HG03469 (cell line): ENCODE measurements around the gene DPH6.
"Not testable (repeated sequence)": the region's sequence is repeated elsewhere in the genome, so short reads cannot be mapped to it uniquely, and the experiment has no call there.

Experiments used
- ATAC-seq: cut with Tn5 transposase; IDR thresholded peaks from one replicate; pipeline ENCODE4 v1.9.1; 2021; ENCODE audit warnings: mild to moderate bottlenecking, moderate library complexity, moderate number of reproducible peaks; ENCODE audit not compliant: unreplicated experiment

The DPH6 gene

DNA sequence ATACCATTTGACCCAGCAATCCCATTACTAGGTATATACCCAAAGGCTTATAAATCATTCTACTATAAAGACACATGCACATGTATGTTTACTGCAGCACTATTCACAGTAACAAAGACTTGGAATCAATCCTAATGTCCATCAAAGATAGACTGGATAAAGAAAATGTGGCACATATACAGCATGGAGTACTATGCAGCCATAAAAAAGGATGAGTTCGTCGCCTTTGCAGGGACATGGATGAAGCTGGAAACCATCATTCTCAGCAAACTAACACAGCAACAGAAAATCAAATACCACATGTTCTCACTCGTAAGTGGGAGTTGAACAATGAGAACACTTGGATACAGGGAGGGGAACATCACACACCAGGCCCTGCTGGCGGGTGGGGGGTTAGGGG, 104.7 kb downstream of the DPH6 start:
- ATAC-seq, result not testable (repeated sequence)

DNA sequence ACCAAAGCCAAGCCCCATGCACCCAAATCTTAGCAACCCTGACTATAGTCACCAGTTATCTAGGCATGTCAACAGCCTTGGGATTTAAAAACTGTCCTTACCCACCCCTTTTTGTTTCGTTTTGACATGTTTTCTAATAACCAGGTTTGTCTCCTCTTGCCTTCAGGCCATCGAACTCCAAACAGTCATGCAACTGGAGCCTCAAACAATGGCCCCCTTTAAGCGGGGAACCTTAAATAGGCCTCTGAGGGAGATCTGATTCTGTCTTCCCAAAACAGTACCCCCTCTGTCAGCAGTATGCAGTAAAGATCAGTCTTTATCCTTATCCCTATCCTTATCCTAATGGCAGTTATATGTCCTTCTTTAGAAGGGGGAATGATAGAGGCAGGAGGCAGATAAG, 105.7 kb downstream of the DPH6 start:
- no peak for ATAC-seq

DNA sequence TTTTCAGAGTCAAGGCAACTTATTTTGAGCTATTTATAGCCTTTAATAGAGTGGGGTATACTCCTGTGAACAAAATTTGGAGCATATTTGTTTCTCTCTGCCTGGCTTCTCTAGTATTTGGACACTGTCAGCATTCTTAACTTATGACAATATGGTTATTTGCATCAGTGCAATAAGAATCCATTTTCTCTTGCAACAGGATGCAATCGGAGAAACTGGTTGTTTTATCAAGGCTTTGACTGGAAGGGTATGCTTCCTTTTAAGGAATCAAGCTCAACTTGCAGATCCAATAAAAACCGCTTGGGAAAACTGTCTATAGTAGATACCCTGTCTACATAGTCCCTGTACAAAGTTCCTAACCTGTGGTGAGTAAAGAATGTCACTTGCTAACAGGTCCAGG, 106.7 kb downstream of the DPH6 start:
- no peak for ATAC-seq

DNA sequence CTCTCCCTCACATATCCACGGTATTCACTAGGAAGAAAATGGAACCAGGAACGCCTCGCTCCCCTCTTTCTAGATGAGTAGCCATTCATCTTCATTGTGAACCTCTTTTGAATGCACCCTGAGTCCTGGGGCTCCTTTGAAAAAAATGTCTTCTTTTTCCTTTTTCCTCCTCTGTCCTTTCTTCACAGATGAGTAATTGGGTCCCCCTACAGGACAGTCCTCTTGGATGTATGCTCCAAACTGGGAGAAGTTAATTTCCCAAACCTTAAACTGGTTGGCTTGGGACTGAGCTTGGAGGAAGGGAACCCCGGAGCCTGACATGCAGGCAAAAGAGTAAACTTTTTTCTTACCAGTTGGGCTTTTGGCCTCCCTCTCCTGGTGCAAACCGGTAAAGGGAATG, 108.8 kb downstream of the DPH6 start:
- no peak for ATAC-seq

DNA sequence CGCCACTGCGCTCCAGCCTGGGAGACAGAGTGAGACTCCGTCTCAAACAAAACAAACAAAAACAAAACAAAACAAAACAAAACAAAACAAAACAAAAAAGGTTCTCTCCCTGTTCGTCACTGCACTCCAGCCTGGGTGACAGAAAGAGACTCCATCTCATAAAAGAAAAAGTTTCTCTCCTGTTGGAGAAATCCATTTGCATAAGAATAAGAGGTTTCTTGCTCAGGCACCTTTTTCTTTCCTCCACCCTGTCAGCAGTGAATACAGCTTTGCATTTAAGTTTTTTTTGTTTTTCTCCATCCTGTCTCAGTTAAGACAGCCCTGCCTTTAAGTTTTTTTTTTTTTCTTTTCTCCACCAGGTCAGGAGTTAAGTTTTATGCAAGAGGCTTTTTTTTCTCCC, 109.5 kb downstream of the DPH6 start:
- no peak for ATAC-seq

DNA sequence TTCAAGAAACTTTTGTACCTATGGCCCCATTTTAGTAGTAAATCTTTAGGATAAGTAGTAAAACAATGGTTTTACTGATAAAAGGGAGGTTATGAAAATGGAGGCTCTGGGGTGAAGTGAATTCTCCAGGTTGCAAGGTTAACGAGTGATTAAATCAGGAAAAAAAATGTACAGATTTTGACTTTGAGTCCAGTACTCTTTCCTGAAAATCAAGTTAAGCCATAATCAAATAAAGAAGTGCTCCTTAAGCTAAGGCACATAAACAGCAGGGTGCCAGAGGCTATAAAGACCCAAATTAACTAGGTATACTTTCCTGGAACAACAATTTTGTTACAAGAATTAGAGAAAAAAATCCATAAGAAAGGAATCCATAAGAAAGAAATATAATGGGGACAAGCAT, 114.7 kb downstream of the DPH6 start:
- ATAC-seq, result no peak

DNA sequence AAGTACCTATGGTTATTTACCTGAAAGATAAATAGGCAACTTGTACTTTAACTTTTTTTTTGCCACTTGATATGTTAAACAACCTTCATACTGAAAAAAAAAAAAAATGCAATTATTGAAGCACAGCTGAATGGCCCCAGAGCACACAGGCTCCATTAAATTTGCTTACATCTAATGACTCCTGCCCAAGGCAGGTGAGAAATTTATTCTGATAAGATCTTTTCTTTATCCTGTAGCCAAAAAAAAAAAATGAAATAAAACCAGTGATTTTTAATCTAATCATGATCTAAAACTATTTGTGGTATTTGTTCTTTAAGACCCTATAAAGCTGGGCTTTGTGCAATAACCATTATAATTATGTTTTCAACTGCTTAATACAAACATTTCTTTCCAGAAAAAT, 115.7 kb downstream of the DPH6 start:
- no peak for ATAC-seq

DNA sequence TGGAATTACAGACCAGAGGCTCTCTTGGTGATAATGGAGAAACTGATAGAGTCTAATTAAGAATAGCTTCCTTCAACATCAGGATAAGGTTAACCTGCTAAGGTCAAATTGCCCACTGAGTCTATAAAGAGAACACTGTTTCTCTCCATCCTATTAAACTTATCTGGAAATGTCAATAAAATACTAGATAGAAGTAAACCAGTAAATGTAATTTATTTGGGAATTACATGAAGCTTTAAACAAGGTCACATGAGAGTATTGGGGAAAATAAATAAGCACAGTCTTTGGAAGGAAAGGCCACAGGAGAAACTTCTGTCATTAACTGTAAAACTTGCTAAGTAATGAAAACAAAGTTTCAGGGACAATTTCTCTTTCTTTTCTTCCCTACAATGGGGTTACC, 118.5 kb downstream of the DPH6 start:
- ATAC-seq, result no peak

DNA sequence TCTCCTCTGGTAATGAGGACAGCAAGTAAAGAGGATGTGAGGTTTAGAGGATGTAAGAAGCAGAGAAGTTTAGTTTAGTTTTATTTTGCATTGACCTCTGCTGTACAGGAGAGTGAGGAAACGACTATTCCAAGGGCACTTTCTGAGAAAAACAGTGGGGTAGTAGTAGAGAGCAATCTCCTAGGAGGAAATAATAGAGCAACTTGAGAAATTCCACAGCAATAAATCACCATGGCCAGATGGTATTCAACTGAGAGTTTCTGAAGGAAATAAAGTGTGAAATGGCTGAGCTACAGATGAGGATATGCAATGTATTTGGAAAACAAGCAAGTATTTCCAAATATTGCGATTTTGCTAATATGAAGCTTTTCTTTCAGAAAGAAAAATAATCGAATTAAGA, 118.9 kb downstream of the DPH6 start:
- ATAC-seq, result no peak

DNA sequence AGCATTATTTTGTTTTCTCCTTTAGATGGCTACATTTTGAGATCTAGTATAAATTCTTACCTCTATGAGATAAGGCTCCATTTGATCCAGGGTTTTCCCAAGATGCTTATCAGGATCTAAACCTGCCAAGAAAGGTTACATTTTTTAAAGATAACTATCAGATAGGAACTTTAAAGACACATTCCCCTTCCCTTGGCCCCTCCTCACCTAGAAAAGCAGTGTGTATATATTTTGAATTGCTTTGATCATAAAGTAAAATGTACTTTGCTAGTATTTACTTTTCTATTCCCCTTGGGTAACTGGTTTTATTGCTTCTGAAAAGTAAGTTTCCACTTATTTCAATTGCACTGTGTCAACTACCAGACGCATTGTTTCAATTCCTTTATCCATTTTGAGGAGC, 135.2 kb downstream of the DPH6 start:
- no peak for ATAC-seq

DNA sequence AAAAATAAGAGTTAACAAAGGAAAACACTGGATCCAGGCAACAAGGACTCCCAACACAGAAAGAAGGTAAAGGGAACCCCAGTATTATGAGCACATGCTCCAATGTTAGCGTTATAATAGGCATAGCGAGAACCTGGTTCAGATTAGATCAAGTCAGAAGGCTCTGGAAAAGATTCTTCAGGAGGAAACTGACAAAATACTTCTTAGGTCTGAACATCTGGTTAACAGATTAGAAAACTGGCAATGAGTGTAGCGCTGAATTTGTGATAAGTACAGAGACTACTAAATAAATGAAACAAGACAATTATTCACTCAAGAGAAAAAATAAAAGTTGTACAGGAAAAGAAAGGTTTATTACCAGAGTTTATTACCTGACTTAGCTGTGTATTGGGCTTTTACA, 146.1 kb downstream of the DPH6 start:
- ATAC-seq, result no peak

DNA sequence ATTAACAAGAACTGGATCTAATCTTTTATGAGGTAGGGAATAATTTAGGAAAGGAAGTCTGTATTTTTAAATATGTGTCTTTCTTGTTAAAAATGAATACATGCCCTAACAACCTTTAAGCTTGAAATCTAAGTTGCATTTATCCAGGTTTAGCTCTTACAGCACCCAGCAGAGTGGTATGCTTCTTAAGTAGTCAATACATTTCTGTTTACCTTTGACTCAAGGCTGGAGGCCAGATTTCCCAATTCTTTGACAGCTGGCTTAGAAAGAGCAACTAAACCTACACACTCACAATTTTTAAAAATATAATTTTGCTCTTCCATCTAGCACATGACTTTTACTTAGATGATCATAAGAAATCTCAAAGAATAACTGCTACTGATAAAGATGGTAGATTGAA, 148.9 kb downstream of the DPH6 start:
- ATAC-seq, result no peak

DNA sequence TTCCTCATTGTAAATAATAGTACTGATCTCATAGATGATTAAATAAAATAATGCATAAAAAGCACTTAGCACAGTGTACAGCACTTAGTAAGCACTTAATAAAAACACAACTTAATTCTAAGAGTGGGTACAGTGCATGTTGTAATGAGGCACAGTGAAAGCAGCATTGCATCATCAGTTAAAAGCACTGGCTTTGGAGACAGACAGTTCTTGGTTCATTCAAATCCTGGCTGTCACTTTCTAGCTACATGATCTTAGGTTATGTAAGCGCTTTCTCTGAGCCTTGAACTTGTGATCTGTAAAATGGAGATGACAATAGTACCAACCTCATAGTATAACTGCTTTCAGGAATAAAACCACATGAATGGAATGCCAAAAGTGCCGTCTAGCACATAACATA, 151.5 kb downstream of the DPH6 start:
- ATAC-seq, result no peak

DNA sequence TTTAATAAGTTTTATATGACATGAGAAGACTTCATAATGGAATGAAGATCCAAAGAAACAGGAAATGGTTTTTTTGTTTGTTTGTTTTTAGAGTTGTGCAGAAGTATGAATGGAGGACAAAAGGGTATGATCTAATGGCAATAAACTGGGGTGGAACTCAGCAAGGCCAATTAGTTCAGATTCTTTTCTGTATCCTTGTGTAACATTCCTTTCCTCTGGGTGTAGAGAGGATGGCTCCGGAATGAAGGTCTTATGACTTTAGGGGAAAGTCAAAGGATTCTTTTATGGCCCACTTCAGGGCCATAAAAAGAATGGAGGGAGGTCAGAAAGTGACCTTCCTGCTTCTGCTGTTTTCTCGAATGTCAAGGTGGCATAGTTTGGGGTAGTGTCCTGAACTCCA, 152.6 kb downstream of the DPH6 start:
- no peak for ATAC-seq

DNA sequence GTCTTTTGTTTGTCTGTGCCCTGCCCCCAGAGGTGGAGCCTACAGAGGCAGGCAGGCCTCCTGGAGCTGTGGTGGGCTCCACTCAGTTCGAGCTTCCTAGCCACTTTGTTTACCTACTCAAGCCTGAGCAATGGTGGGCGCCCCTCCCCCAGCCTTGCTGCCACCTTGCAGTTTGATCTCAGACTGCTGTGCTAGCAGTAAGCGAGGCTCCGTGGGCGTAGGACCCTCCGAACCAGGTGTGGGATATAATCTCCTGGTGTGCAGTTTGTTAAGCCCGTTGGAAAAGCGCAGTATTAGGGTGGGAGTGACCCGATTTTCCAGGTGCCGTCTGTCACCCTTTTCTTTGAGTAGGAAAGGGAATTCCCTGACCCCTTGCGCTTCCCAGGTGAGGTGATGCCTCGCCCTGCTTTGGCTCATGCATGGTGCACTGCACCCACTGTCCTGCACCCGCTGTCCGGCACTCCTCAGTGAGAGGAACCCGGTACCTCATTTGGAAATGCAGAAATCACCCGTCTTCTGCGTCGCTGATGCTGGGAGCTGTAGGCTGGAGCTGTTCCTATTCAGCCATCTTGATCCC, 154.5 kb downstream of the DPH6 start:
- not testable (repeated sequence) for ATAC-seq

DNA sequence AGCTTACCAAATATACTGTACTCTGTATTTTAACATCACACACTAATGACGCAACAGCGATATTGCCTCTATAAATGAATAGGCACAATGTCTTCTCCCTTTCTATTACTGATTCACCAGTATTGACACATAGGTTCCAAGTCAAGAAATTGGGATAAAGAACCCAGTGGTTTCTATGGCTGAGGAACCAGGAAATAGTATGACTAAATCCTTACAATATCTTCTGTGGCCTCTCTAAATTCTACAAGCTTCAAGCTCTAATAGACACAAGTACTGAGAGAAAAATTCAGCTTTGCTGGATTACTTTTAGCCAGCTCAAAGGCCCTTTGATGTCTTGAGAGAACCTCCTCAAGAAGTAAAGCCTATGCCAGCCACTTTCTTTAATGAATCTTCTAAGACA, 162.5 kb downstream of the DPH6 start:
- no peak for ATAC-seq

DNA sequence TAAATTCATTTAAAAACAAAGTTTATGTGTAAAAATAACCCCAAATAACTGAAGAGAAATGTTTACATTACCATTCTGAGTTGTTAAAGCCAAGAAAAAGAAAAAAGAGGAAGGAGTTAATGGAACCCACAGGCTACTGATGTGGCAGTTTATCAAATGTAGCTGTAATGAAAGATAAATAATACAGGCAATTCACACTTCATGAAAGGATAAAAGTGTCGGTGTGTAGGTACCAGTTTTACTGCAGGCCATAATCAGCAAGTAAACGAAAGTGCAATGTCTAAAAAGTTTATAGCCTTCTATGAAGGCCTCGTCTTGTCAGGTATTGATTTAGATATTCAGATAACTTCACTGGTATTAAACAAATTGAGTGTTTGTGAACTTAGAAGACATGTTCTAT, 164.6 kb downstream of the DPH6 start:
- no peak for ATAC-seq

DNA sequence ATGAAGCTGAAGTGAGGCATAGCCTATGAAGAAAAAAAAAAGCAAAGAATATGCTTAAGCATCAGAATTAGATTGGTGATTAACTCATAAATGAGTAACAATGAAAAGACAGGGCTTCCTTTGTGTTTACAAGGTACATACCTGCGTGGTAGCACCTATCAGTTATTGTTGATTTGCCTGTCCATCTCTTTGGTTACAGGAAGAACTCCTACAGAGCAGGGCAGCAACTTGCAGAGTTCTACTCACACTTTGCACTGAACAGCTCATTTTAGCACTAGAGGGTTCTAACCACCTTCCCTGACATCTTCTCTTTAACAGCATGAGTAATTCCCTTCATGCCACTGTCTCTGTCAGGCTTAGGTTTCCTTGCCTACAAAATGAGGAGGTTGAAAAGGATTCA, 166.0 kb downstream of the DPH6 start:
- no peak for ATAC-seq

DNA sequence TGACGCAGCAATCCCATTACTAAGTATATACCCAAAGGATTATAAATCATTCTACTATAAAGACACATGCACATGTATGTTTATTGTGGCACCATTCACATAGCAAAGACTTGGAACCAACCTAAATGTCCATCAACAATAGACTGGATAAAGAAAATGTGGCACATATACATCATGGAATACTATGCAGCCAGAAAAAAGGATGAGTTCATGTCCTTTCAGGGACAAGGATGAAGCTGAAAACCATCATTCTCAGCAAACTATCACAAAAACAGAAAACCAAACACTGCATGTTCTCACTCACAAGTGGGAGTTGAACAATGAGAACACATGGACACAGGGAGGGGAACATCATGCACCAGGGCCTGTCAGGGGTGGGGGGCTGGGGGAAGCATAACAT, 167.5 kb downstream of the DPH6 start:
- not testable (repeated sequence) for ATAC-seq

DNA sequence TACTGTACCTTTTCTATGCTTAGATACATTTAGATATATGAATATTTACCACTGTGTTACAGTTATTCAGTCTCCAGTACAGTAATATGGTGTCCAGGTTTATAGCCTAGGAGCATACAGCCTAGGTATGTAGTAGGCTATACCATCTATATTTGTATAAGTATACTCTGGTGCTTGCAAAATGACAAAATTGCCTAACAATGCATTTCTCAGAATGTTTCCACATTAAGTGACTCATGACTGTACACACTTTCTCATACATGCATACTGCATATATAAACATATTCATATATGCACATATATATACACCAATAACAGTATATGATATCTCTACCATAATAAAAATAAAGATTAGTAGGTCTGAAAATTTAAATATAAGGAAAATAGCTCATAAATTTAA, 169.3 kb downstream of the DPH6 start:
- ATAC-seq, result no peak

DNA sequence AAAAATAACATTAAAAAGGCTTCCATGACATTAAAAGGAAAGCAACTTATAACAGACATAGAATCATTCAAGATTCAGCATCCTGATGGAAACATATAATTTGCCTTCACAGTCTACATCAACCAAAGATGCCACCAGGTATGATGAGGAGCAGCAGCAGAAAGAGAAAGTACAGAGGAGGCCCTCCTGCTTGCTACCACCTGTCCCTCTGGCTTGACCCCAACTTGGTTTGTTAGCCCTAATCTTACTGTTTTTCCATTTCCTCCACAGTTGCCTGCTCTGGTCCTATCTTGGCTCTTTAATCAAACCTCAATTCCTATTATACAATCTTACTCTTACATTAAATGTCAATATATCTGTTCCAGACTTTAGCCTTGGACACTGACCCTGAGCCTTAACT, 171.3 kb downstream of the DPH6 start:
- no peak for ATAC-seq

DNA sequence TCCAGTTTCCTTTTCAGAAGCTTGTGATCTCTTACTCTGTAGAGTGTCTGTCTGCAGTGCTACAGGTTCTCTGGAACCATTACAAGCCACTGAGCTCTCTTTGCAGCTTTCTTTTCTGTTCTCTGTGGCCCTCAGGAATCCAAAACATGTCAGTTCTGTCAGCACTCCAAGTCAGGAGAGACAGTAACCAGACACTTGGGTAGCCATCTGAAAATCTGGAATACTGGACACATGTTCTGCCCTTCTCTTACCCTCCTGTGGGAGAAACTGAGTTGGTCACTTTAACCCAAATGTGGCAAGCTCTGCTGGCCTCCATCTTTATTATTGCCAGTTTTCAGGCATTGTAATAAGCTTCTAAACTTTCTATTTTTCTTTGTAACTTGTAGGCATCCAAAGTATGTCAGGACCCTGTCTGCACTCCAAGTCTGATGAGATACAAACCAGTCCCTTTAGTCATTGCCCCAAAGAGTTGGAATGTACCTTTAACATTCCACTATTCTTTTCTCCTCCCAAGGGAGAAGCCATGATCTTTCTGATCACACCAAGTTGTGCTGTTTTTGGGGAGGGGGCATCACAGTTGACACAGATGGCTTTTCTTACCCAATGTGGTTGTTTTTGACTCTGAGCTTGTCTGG, 183.7 kb downstream of the DPH6 start:
- no peak for ATAC-seq

DNA sequence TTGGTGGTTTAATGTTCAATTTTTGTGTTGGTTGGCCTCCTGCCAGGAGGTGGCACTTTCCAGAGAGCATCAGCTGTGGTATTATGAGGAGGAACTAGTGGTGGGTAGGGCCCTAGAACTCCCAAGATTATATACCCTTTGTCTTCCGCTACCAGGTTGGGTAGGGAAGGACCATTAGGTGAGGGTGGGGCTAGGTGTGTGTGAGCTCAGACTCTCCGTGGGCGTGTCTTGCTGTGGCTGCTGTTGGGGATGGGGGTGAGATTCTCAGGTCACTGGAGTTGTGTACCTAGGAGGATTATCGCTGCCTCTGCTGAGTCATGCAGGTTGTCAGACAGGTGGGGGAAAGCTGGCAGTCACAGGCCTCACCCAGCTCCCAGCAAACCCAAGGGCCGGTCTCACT, 187.1 kb downstream of the DPH6 start:
- no peak for ATAC-seq
